ENCODE results near the gene ARMS2. TPM values are rescaled to one million over a fixed set of nuclear protein-coding genes. Genes with fewer than 3 reads are reported as not detected.

Gene ARMS2
- total and polyA plus RNA-seq, 7 experiments from 2014 or later = not detected

- H3K4me3 ChIP-seq (ENCODE audit: low read length) = no peak overlapping the region
- no peak overlapping the region for H3K27ac ChIP-seq (ENCODE audit: low read depth, low read length)
- H3K4me1 ChIP-seq (ENCODE audit: control insufficient read depth in 2 of 2, insufficient read depth in 2 of 2, low read length in 2 of 2) = peaks cover 0 to 5% of the 10 kb centered on the region in 2 donors
- Mint-ChIP-seq H3K4me3 (no peak overlapping the region), H3K27me3 (peaks cover 0 to 16% (median 0%) of the 10 kb centered on the region in 5 donors), H3K4me1 (peaks cover 4 to 16% (median 11%) of the 10 kb centered on the region in 7 donors), H3K9me3 (no peaks in the 10 kb centered on the region), H3K27ac (peak overlapping the region in 1 of 9 donors; percentile 7), H3K36me3 (no peaks in the 10 kb centered on the region)
- H3K27me3 ChIP-seq (ENCODE audit: control insufficient read depth in 2 of 2, insufficient read depth in 2 of 2, low read length in 2 of 2) = no peaks in the 10 kb centered on the region
- ChIA-PET POLR2A (no interaction called here), CTCF (no interaction called here)
- no peaks in the 10 kb centered on the region for H3K9me3 ChIP-seq (ENCODE audit: control insufficient read depth in 2 of 3, low read length in 3 of 3)
- ATAC-seq (no peak), DNase-seq (no peak)
- H3K36me3 ChIP-seq (ENCODE audit: control insufficient read depth in 2 of 3, insufficient read depth in 3 of 3, low read length in 3 of 3) = no peaks in the 10 kb centered on the region
- intact Hi-C loops (cut with micrococcal nuclease) = no loop called here
These were observed 45.1 kb downstream of the ARMS2 start for GRCh38 chr10:122499491-122499941.

GRCh38 chr10:122500194-122500593, 45.7 kb downstream of the ARMS2 start:
- Mint-ChIP-seq H3K36me3 (no peaks in the 10 kb centered on the region), H3K27me3 (peaks cover 0 to 14% (median 0%) of the 10 kb centered on the region in 5 donors), H3K4me1 (peaks cover 4 to 16% (median 11%) of the 10 kb centered on the region in 7 donors), H3K4me3 (no peak overlapping the region), H3K27ac (no peak overlapping the region), H3K9me3 (no peaks in the 10 kb centered on the region)
- Histone ChIP-seq H3K27me3 (ENCODE audit: control insufficient read depth in 2 of 2, insufficient read depth in 2 of 2, low read length in 2 of 2) (no peaks in the 10 kb centered on the region), H3K4me1 (ENCODE audit: control insufficient read depth in 2 of 2, insufficient read depth in 2 of 2, low read length in 2 of 2) (peaks cover 0 to 5% of the 10 kb centered on the region in 2 donors), H3K27ac (ENCODE audit: low read depth, low read length) (no peak overlapping the region), H3K36me3 (ENCODE audit: control insufficient read depth in 2 of 3, insufficient read depth in 3 of 3, low read length in 3 of 3) (no peaks in the 10 kb centered on the region), H3K4me3 (ENCODE audit: low read length) (no peak overlapping the region), H3K9me3 (ENCODE audit: control insufficient read depth in 2 of 3, low read length in 3 of 3) (no peaks in the 10 kb centered on the region)
- POLR2A ChIA-PET = no interaction called here
- intact Hi-C loops (cut with micrococcal nuclease) = no loop called here
- ATAC-seq = no peak
- DNase-seq = no peak
- CTCF ChIA-PET = no interaction called here

GRCh38 chr10:122500726-122501125, 46.3 kb downstream of the ARMS2 start:
- ChIA-PET CTCF (no interaction called here), POLR2A (no interaction called here)
- peaks cover 0 to 14% (median 0%) of the 10 kb centered on the region in 5 donors for H3K27me3 Mint-ChIP-seq
- ATAC-seq (no peak), DNase-seq (no peak)
- peaks cover 4 to 12% (median 9%) of the 10 kb centered on the region in 7 donors for H3K4me1 Mint-ChIP-seq
- no peak overlapping the region for H3K4me3 Mint-ChIP-seq
- Histone ChIP-seq H3K27ac (ENCODE audit: low read depth, low read length) (no peak overlapping the region), H3K9me3 (ENCODE audit: control insufficient read depth in 2 of 3, low read length in 3 of 3) (no peaks in the 10 kb centered on the region), H3K27me3 (ENCODE audit: control insufficient read depth in 2 of 2, insufficient read depth in 2 of 2, low read length in 2 of 2) (no peaks in the 10 kb centered on the region), H3K36me3 (ENCODE audit: control insufficient read depth in 2 of 3, insufficient read depth in 3 of 3, low read length in 3 of 3) (no peaks in the 10 kb centered on the region), H3K4me1 (ENCODE audit: control insufficient read depth in 2 of 2, insufficient read depth in 2 of 2, low read length in 2 of 2) (peaks cover 0 to 3% of the 10 kb centered on the region in 2 donors), H3K4me3 (ENCODE audit: low read length) (no peak overlapping the region)
- no peaks in the 10 kb centered on the region for H3K9me3 Mint-ChIP-seq
- no peaks in the 10 kb centered on the region for H3K36me3 Mint-ChIP-seq
- H3K27ac Mint-ChIP-seq = no peak overlapping the region
- intact Hi-C loops (cut with micrococcal nuclease) = no loop called here

- Mint-ChIP-seq H3K36me3 (no peaks in the 10 kb centered on the region), H3K4me1 (no peaks in the 10 kb centered on the region), H3K27ac (no peak overlapping the region), H3K4me3 (no peak overlapping the region), H3K27me3 (peaks cover 0 to 7% (median 0%) of the 10 kb centered on the region in 5 donors), H3K9me3 (no peaks in the 10 kb centered on the region)
- H3K27me3 ChIP-seq (ENCODE audit: control insufficient read depth in 2 of 2, insufficient read depth in 2 of 2, low read length in 2 of 2) = no peaks in the 10 kb centered on the region
- no peak for DNase-seq
- no peaks in the 10 kb centered on the region for H3K4me1 ChIP-seq (ENCODE audit: control insufficient read depth in 2 of 2, insufficient read depth in 2 of 2, low read length in 2 of 2)
- H3K9me3 ChIP-seq (ENCODE audit: control insufficient read depth in 2 of 3, low read length in 3 of 3) = no peaks in the 10 kb centered on the region
- no peaks in the 10 kb centered on the region for H3K36me3 ChIP-seq (ENCODE audit: control insufficient read depth in 2 of 3, insufficient read depth in 3 of 3, low read length in 3 of 3)
- no peak overlapping the region for H3K4me3 ChIP-seq (ENCODE audit: low read length)
- ChIA-PET CTCF (no interaction called here), POLR2A (no interaction called here)
- intact Hi-C loops (cut with micrococcal nuclease) = no loop called here
- no peak overlapping the region for H3K27ac ChIP-seq (ENCODE audit: low read depth, low read length)
- no peak for ATAC-seq
These were observed 48.6 kb downstream of the ARMS2 start for GRCh38 chr10:122503012-122503411.

- POLR2A ChIA-PET = no interaction called here
- intact Hi-C loops (cut with micrococcal nuclease) = no loop called here
These were observed 49.6 kb downstream of the ARMS2 start for GRCh38 chr10:122503886-122504609.

GRCh38 chr10:122504610-122504950, 50.1 kb downstream of the ARMS2 start:
- H3K27me3 ChIP-seq (ENCODE audit: control insufficient read depth in 2 of 2, insufficient read depth in 2 of 2, low read length in 2 of 2) = no peaks in the 10 kb centered on the region
- H3K27ac ChIP-seq (ENCODE audit: low read depth, low read length) = no peak overlapping the region
- H3K4me3 ChIP-seq (ENCODE audit: low read length) = no peak overlapping the region
- H3K36me3 ChIP-seq (ENCODE audit: control insufficient read depth in 2 of 3, insufficient read depth in 3 of 3, low read length in 3 of 3) = no peaks in the 10 kb centered on the region
- H3K9me3 ChIP-seq (ENCODE audit: control insufficient read depth in 2 of 3, low read length in 3 of 3) = no peaks in the 10 kb centered on the region
- Mint-ChIP-seq H3K4me1 (no peaks in the 10 kb centered on the region), H3K4me3 (no peak overlapping the region), H3K27me3 (peaks cover 0 to 4% (median 0%) of the 10 kb centered on the region in 5 donors), H3K27ac (no peak overlapping the region), H3K36me3 (no peaks in the 10 kb centered on the region), H3K9me3 (no peaks in the 10 kb centered on the region)
- ChIA-PET POLR2A (no interaction called here), CTCF (no interaction called here)
- DNase-seq (no peak), ATAC-seq (no peak)
- intact Hi-C loops (cut with micrococcal nuclease) = no loop called here
- no peaks in the 10 kb centered on the region for H3K4me1 ChIP-seq (ENCODE audit: control insufficient read depth in 2 of 2, insufficient read depth in 2 of 2, low read length in 2 of 2)

More at GRCh38 chr10:122503886-122504609, 49.6 kb downstream of the ARMS2 start:
- H3K27me3 ChIP-seq (ENCODE audit: control insufficient read depth in 2 of 2, insufficient read depth in 2 of 2, low read length in 2 of 2) = no peaks in the 10 kb centered on the region
- no peaks in the 10 kb centered on the region for H3K9me3 ChIP-seq (ENCODE audit: control insufficient read depth in 2 of 3, low read length in 3 of 3)
- H3K36me3 ChIP-seq (ENCODE audit: control insufficient read depth in 2 of 3, insufficient read depth in 3 of 3, low read length in 3 of 3) = no peaks in the 10 kb centered on the region
- H3K36me3 Mint-ChIP-seq = no peaks in the 10 kb centered on the region
- H3K27me3 Mint-ChIP-seq = peaks cover 0 to 6% (median 0%) of the 10 kb centered on the region in 5 donors
- H3K27ac Mint-ChIP-seq = no peak overlapping the region
- DNase-seq = no peak
- CTCF ChIA-PET = no interaction called here
- ATAC-seq = no peak
- H3K4me1 Mint-ChIP-seq = no peaks in the 10 kb centered on the region
- no peaks in the 10 kb centered on the region for H3K4me1 ChIP-seq (ENCODE audit: control insufficient read depth in 2 of 2, insufficient read depth in 2 of 2, low read length in 2 of 2)
- H3K4me3 ChIP-seq (ENCODE audit: low read length) = no peak overlapping the region
- H3K27ac ChIP-seq (ENCODE audit: low read depth, low read length) = no peak overlapping the region
- no peaks in the 10 kb centered on the region for H3K9me3 Mint-ChIP-seq
- H3K4me3 Mint-ChIP-seq = no peak overlapping the region

GRCh38 chr10:122505011-122505410, 50.6 kb downstream of the ARMS2 start:
- DNase-seq = no peak
- Histone ChIP-seq H3K27me3 (ENCODE audit: control insufficient read depth in 2 of 2, insufficient read depth in 2 of 2, low read length in 2 of 2) (no peaks in the 10 kb centered on the region), H3K36me3 (ENCODE audit: control insufficient read depth in 2 of 3, insufficient read depth in 3 of 3, low read length in 3 of 3) (no peaks in the 10 kb centered on the region), H3K27ac (ENCODE audit: low read depth, low read length) (no peak overlapping the region), H3K4me1 (ENCODE audit: control insufficient read depth in 2 of 2, insufficient read depth in 2 of 2, low read length in 2 of 2) (no peaks in the 10 kb centered on the region), H3K9me3 (ENCODE audit: control insufficient read depth in 2 of 3, low read length in 3 of 3) (no peaks in the 10 kb centered on the region), H3K4me3 (ENCODE audit: low read length) (no peak overlapping the region)
- no peaks in the 10 kb centered on the region for H3K36me3 Mint-ChIP-seq
- POLR2A ChIA-PET = no interaction called here
- no peak for ATAC-seq
- H3K27me3 Mint-ChIP-seq = peaks cover 0 to 4% (median 0%) of the 10 kb centered on the region in 5 donors
- H3K27ac Mint-ChIP-seq = no peak overlapping the region
- no peaks in the 10 kb centered on the region for H3K9me3 Mint-ChIP-seq
- H3K4me3 Mint-ChIP-seq = no peak overlapping the region
- H3K4me1 Mint-ChIP-seq = no peaks in the 10 kb centered on the region
- intact Hi-C loops (cut with micrococcal nuclease) = no loop called here
- CTCF ChIA-PET = no interaction called here
